Astrocyte (in vitro differentiated cells and primary cell): Measurements from ENCODE around the gene PHF8. TPM values are rescaled to one million over a fixed set of nuclear protein-coding genes. Genes with fewer than 3 reads are reported as not detected.

Experiments
- DNase-seq: peaks from one replicate; pipeline ENCODE4 v3.0.0-alpha.2; 2010; ENCODE audit warnings: low read depth
- FAIRE-seq: peaks from 2 replicates; lab custom pipeline; 2011; peaks lifted over from hg19 to GRCh38; lab: Jason Lieb, UNC
- H2AFZ ChIP-seq: 2 replicates; pipeline ENCODE4 v1.6.0; 2012; ENCODE audit warnings: low read depth, low read length, inconsistent platforms
- H3K27ac ChIP-seq: 2 replicates; pipeline ENCODE4 v1.5.1; 2011; ENCODE audit warnings: low read depth, low read length, inconsistent platforms
- H3K27me3 ChIP-seq: 2 replicates; pipeline ENCODE4 v1.6.0; 2011; ENCODE audit warnings: low read length, inconsistent platforms; ENCODE audit not compliant: insufficient read depth
- H3K36me3 ChIP-seq: 2 replicates; pipeline ENCODE4 v1.5.1; 2011; ENCODE audit warnings: low read length, inconsistent platforms; ENCODE audit not compliant: insufficient read depth
- H3K4me1 ChIP-seq: 2 replicates; pipeline ENCODE4 v1.5.1; 2011; ENCODE audit warnings: low read length, inconsistent platforms; ENCODE audit not compliant: insufficient read depth
- H3K4me2 ChIP-seq: 2 replicates; pipeline ENCODE4 v1.6.0; 2012; ENCODE audit warnings: low read length, inconsistent platforms
- H3K4me3 ChIP-seq: 2 replicates; pipeline ENCODE4 v1.5.1; 2011; ENCODE audit warnings: low read depth, mild to moderate bottlenecking, low read length, inconsistent platforms; ENCODE audit not compliant: insufficient read depth
- H3K79me2 ChIP-seq: 2 replicates; pipeline ENCODE4 v1.6.0; 2012; ENCODE audit warnings: mild to moderate bottlenecking, low read length, inconsistent platforms; ENCODE audit not compliant: insufficient read depth
- H3K9ac ChIP-seq: 2 replicates; pipeline ENCODE4 v1.6.0; 2012; ENCODE audit warnings: mild to moderate bottlenecking, low read length, inconsistent platforms
- H3K9me3 ChIP-seq: 2 replicates; pipeline ENCODE4 v1.5.1; 2012; ENCODE audit warnings: low read depth, mild to moderate bottlenecking, low read length, inconsistent platforms; ENCODE audit not compliant: insufficient read depth
- H4K20me1 ChIP-seq: 2 replicates; pipeline ENCODE4 v1.6.0; 2012; ENCODE audit warnings: low read length, inconsistent platforms; ENCODE audit not compliant: insufficient read depth
- H3K27ac Mint-ChIP-seq: one replicate; pipeline ENCODE4 v1.8.0; 2021; ENCODE audit warnings: mild to moderate bottlenecking, mixed read lengths; ENCODE audit not compliant: unreplicated experiment
- H3K27me3 Mint-ChIP-seq: one replicate; pipeline ENCODE4 v1.8.0; 2021; ENCODE audit warnings: low read depth, mixed read lengths; ENCODE audit not compliant: unreplicated experiment
- H3K36me3 Mint-ChIP-seq: one replicate; pipeline ENCODE4 v1.8.0; 2021; ENCODE audit warnings: low read depth, mixed read lengths; ENCODE audit not compliant: unreplicated experiment
- H3K4me1 Mint-ChIP-seq: one replicate; pipeline ENCODE4 v1.8.0; 2021; ENCODE audit warnings: low read depth, mixed read lengths; ENCODE audit not compliant: unreplicated experiment
- H3K4me3 Mint-ChIP-seq: one replicate; pipeline ENCODE4 v1.8.0; 2021; ENCODE audit warnings: mild to moderate bottlenecking, moderate library complexity, mixed read lengths; ENCODE audit not compliant: unreplicated experiment
- H3K9me3 Mint-ChIP-seq: one replicate; pipeline ENCODE4 v1.8.0; 2021; ENCODE audit warnings: mild to moderate bottlenecking, mixed read lengths; ENCODE audit not compliant: unreplicated experiment
- EZH2 ChIP-seq: IDR thresholded peaks from 2 replicates; pipeline ENCODE4 v1.6.1; 2012; ENCODE audit warnings: mild to moderate bottlenecking, low read length, inconsistent platforms; ENCODE audit not compliant: insufficient read depth
- total RNA-seq: library from RNA; stranded (reverse); gene quantifications from 2 replicates; pipeline ENCODE4 v1.2.1, GENCODE V29; 2021
- TF ChIP-seq, protein P1 (sequence below): IDR thresholded peaks from 2 replicates; pipeline ENCODE4 v1.5.1; 2011; ENCODE audit warnings: low read depth, mild to moderate bottlenecking, inconsistent platforms, low read length, moderate library complexity; ENCODE audit not compliant: insufficient read depth

The PHF8 gene
- total RNA-seq, 1 donor from 2014 or later = 19.8 TPM

DNA sequence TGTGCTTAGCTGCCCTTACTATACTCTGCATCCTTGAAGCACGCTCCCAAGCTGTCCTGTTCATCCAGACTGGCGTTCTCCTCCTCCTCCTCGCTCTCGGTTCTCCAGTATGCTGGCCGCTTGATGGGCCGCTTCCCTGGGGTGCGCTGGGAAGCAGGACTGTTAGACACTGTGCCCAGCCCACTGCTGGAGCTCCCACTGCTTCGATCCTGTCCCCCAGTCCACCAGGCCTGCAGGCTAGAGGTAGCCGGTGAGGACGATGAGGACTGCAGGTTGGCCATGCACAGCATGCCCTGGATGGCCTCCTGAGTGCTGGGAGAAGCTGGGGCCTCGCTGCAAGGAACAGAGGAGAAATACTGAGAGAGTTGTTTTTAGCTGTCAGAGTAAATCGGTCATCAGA lies 59.4 kb downstream of the PHF8 start:
- DNase-seq = no peak
- Mint-ChIP-seq H3K4me1 (no peaks in the 10 kb centered on the region), H3K27ac (no peak overlapping the region), H3K36me3 (peaks cover 8% of the 10 kb centered on the region), H3K27me3 (no peaks in the 10 kb centered on the region), H3K9me3 (no peaks in the 10 kb centered on the region), H3K4me3 (no peak overlapping the region)
- no peak overlapping the region for H3K4me3 ChIP-seq
- no peak overlapping the region for H3K27ac ChIP-seq
- no peaks in the 10 kb centered on the region for H3K79me2 ChIP-seq
- H3K4me2 ChIP-seq = no peak overlapping the region
- no peaks in the 10 kb centered on the region for H3K4me1 ChIP-seq
- no peak for TF ChIP-seq EZH2
- TF ChIP-seq, protein P1, sequence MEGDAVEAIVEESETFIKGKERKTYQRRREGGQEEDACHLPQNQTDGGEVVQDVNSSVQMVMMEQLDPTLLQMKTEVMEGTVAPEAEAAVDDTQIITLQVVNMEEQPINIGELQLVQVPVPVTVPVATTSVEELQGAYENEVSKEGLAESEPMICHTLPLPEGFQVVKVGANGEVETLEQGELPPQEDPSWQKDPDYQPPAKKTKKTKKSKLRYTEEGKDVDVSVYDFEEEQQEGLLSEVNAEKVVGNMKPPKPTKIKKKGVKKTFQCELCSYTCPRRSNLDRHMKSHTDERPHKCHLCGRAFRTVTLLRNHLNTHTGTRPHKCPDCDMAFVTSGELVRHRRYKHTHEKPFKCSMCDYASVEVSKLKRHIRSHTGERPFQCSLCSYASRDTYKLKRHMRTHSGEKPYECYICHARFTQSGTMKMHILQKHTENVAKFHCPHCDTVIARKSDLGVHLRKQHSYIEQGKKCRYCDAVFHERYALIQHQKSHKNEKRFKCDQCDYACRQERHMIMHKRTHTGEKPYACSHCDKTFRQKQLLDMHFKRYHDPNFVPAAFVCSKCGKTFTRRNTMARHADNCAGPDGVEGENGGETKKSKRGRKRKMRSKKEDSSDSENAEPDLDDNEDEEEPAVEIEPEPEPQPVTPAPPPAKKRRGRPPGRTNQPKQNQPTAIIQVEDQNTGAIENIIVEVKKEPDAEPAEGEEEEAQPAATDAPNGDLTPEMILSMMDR = no peak
- H4K20me1 ChIP-seq = no peaks in the 10 kb centered on the region
- H3K9ac ChIP-seq = no peak overlapping the region
- FAIRE-seq = no peak
- peaks cover 3% of the 10 kb centered on the region for H3K36me3 ChIP-seq
- no peaks in the 10 kb centered on the region for H3K9me3 ChIP-seq
- H3K27me3 ChIP-seq = no peaks in the 10 kb centered on the region
- H2AFZ ChIP-seq = no peak overlapping the region

DNA sequence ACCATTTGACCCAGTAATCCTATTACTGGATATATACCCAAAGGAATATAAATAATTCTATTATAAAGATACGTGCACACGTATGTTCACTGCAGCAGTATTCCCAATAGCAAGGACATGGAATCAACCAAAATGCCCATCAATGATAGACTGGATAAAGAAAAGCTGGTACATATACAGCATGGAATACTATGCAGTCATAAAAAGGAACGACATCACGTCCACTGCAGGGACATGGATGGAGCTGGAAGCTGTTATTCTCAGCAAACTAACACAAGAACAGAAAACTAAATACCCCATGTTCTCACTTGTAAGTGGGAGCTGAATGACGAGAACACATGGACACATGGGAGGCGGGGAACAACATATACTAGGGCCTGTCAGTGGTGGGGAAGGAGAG lies 69.7 kb downstream of the PHF8 start:
- no peaks in the 10 kb centered on the region for H4K20me1 ChIP-seq
- H3K4me2 ChIP-seq = no peak overlapping the region
- DNase-seq (no peak), FAIRE-seq (no peak)
- Mint-ChIP-seq H3K9me3 (peaks cover 2% of the 10 kb centered on the region), H3K4me3 (no peak overlapping the region), H3K36me3 (peaks cover 30% of the 10 kb centered on the region), H3K4me1 (no peaks in the 10 kb centered on the region), H3K27ac (no peak overlapping the region), H3K27me3 (no peaks in the 10 kb centered on the region)
- H3K27me3 ChIP-seq = no peaks in the 10 kb centered on the region
- no peaks in the 10 kb centered on the region for H3K79me2 ChIP-seq
- no peak overlapping the region for H3K9ac ChIP-seq
- TF ChIP-seq, protein P1 = no peak
- no peak for TF ChIP-seq EZH2
- H3K27ac ChIP-seq = no peak overlapping the region
- no peak overlapping the region for H2AFZ ChIP-seq
- no peaks in the 10 kb centered on the region for H3K4me1 ChIP-seq
- no peaks in the 10 kb centered on the region for H3K9me3 ChIP-seq
- H3K4me3 ChIP-seq = no peak overlapping the region
- no peaks in the 10 kb centered on the region for H3K36me3 ChIP-seq

DNA sequence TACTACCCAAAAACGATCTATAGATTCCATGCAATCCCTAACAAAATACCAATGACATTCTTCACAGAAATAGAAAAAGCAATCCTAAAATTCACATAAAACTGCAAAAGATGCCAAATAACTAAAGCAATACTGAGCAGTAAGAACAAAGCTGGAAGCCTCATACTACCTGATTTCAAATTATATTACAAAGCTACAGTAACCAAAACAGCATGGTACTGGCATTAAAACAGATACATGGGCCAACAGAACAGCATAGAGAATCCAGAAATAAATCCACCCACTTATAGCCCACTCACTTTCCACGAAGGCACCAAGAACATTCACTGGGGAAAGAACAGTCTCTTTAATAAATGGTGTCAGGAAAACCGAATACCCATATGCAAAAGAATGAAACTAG lies 74.7 kb downstream of the PHF8 start:
- FAIRE-seq = no peak

More for the DNA sequence above, 74.7 kb downstream of the PHF8 start:
- no peak overlapping the region for H3K4me3 Mint-ChIP-seq
- H3K4me2 ChIP-seq = no peak overlapping the region
- H3K27me3 Mint-ChIP-seq = no peaks in the 10 kb centered on the region
- no peaks in the 10 kb centered on the region for H3K79me2 ChIP-seq
- no peak overlapping the region for H3K9ac ChIP-seq
- no peaks in the 10 kb centered on the region for H3K9me3 ChIP-seq
- H3K36me3 ChIP-seq = no peaks in the 10 kb centered on the region
- DNase-seq = no peak
- H3K36me3 Mint-ChIP-seq = peaks cover 39% of the 10 kb centered on the region
- no peak overlapping the region for H3K4me3 ChIP-seq
- no peaks in the 10 kb centered on the region for H3K27me3 ChIP-seq
- no peak overlapping the region for H3K27ac Mint-ChIP-seq
- H3K4me1 Mint-ChIP-seq = no peaks in the 10 kb centered on the region
- H3K9me3 Mint-ChIP-seq = peaks cover 2% of the 10 kb centered on the region
- H3K27ac ChIP-seq = no peak overlapping the region
- H4K20me1 ChIP-seq = no peaks in the 10 kb centered on the region
- no peaks in the 10 kb centered on the region for H3K4me1 ChIP-seq
- no peak overlapping the region for H2AFZ ChIP-seq
- TF ChIP-seq EZH2 = no peak
- TF ChIP-seq, protein P1 = no peak
